Stimulated activated CD4-positive, alpha-beta T cell treated with anti-CD3 and anti-CD28 coated beads, Interleukin-2, amount 100 ng/mL, for 24 hours (primary cell): ENCODE measurements around the gene ZNF335.
"Not testable (repeated sequence)": the region's sequence is repeated elsewhere in the genome, so short reads cannot be mapped to it uniquely, and the experiment has no call there.

Experiments used
- DNase-seq, 2 donors: peaks; one replicate each; pipeline ENCODE4 v3.0.0-alpha.2; 2020

The ZNF335 gene

GRCh38 chr20:45934046-45934585 is 37.9 kb downstream of the ZNF335 start:
- no peak for DNase-seq

GRCh38 chr20:45933266-45934045 is 38.5 kb downstream of the ZNF335 start:
- DNase-seq, result peak; percentile 67 to 70

- not testable (repeated sequence) for DNase-seq
Measured at GRCh38 chr20:45931680-45932079, 40.3 kb downstream of the ZNF335 start.

- no peak for DNase-seq
Measured at GRCh38 chr20:45927071-45927878, 44.7 kb downstream of the ZNF335 start.

GRCh38 chr20:45926731-45927070 is 45.3 kb downstream of the ZNF335 start:
- no peak for DNase-seq

- no peak for DNase-seq
Measured at GRCh38 chr20:45925821-45926506, 46.0 kb downstream of the ZNF335 start.

GRCh38 chr20:45924391-45925261 is 47.4 kb downstream of the ZNF335 start:
- DNase-seq, result no peak

- DNase-seq, result no peak
Measured at GRCh38 chr20:45921337-45922189, 50.4 kb downstream of the ZNF335 start.

- DNase-seq, result no peak
Measured at GRCh38 chr20:45920462-45921336, 51.3 kb downstream of the ZNF335 start.

- DNase-seq, result no peak
Measured at GRCh38 chr20:45919542-45920399, 52.2 kb downstream of the ZNF335 start.

GRCh38 chr20:45918779-45919537 is 53.0 kb downstream of the ZNF335 start:
- no peak for DNase-seq

- DNase-seq, result no peak
Measured at GRCh38 chr20:45918182-45918737, 53.7 kb downstream of the ZNF335 start.

- no peak for DNase-seq
Measured at GRCh38 chr20:45917790-45918141, 54.2 kb downstream of the ZNF335 start.

- DNase-seq, result no peak
Measured at GRCh38 chr20:45913116-45913515, 58.9 kb downstream of the ZNF335 start.

- DNase-seq, result no peak
Measured at GRCh38 chr20:45912344-45912682, 59.7 kb downstream of the ZNF335 start.

GRCh38 chr20:45911486-45912343 is 60.3 kb downstream of the ZNF335 start, which contains the start of gene PLTP:
Gene PLTP, minus strand, starts transcription at chr20:45912155. Its CDS starts 703 bp downstream, at chr20:45911452.
- peak; percentile 29 to 38 for DNase-seq
